PC-3 (cell line): ENCODE results near the gene DDX54. TPM values are rescaled to one million over a fixed set of nuclear protein-coding genes. Genes with fewer than 3 reads are reported as not detected.

Experiments
- ATAC-seq: fragments of 200-7000 bp; cut with Tn5 transposase; 2 replicates; pipeline ENCODE4 v1.9.1; 2020; ENCODE audit warnings: mild to moderate bottlenecking, moderate library complexity
- BruUV-seq: library from RNA; stranded (reverse); fragments of 400-500 nt; replicated peaks from 2 replicates; lab custom pipeline; 2021; lab: Mats Ljungman, UMichigan
- CTCF ChIA-PET: fragments of 300-600 bp; sonication (Branson Sonifier 250); formaldehyde crosslinking; loops from one replicate; lab custom pipeline; 2022; ENCODE audit warnings: antibody characterized with exemption; lab: Charles Lee
- POLR2A ChIA-PET: fragments of 300-600 bp; sonication (Branson Sonifier 250); formaldehyde crosslinking; loops from one replicate; lab custom pipeline; 2022; ENCODE audit warnings: antibody characterized with exemption; ENCODE audit not compliant: unreplicated experiment; lab: Charles Lee
- DNase-seq: peaks from one replicate; pipeline ENCODE4 v3.0.0-alpha.2; 2015
- H2AFZ ChIP-seq: fragments of 300-600 bp; sonication (generic); 2 replicates; pipeline ENCODE4 v1.6.0; 2016; ENCODE audit warnings: antibody characterized with exemption, low read length
- H3F3A ChIP-seq: fragments of 300-600 bp; sonication (generic); one replicate; pipeline ENCODE4 v1.6.0; 2017; ENCODE audit warnings: antibody characterized with exemption, low read length, control low read depth, mild to moderate bottlenecking; ENCODE audit not compliant: unreplicated experiment
- H3K27ac ChIP-seq: fragments of 300-600 bp; sonication (generic); 2 replicates; pipeline ENCODE4 v1.5.1; 2016; ENCODE audit warnings: mild to moderate bottlenecking, low read length
- H3K27me3 ChIP-seq: fragments of 300-600 bp; sonication (generic); 2 replicates; pipeline ENCODE4 v1.6.1; 2016; ENCODE audit warnings: low read length, mixed read lengths
- H3K36me3 ChIP-seq: fragments of 300-600 bp; sonication (generic); 2 replicates; pipeline ENCODE4 v1.6.1; 2016; ENCODE audit warnings: low read depth, mixed run types, low read length, mixed read lengths
- H3K4me1 ChIP-seq: fragments of 300-600 bp; sonication (generic); 2 replicates; pipeline ENCODE4 v1.5.1; 2016; ENCODE audit warnings: low read length; ENCODE audit not compliant: insufficient read depth
- H3K4me2 ChIP-seq: fragments of 300-600 bp; sonication (generic); 2 replicates; pipeline ENCODE4 v1.6.0; 2016; ENCODE audit warnings: low read length
- H3K4me3 ChIP-seq: fragments of 300-600 bp; sonication (generic); 2 replicates; pipeline ENCODE4 v1.5.1; 2016; ENCODE audit warnings: mild to moderate bottlenecking, low read length, mixed read lengths
- H3K79me2 ChIP-seq: fragments of 300-600 bp; sonication (generic); 2 replicates; pipeline ENCODE4 v1.6.1; 2017; ENCODE audit warnings: low read length, mixed read lengths
- H3K9ac ChIP-seq: fragments of 300-600 bp; sonication (generic); 2 replicates; pipeline ENCODE4 v1.6.0; 2016; ENCODE audit warnings: mild to moderate bottlenecking, low read length
- H3K9me2 ChIP-seq: fragments of 300-600 bp; sonication (generic); replicated peaks from 2 replicates; pipeline ENCODE4 v1.6.1; 2016; ENCODE audit warnings: mixed run types, low read length, mixed read lengths
- H3K9me3 ChIP-seq: fragments of 300-600 bp; sonication (generic); 2 replicates; pipeline ENCODE4 v1.6.1; 2016; ENCODE audit warnings: low read length, mixed read lengths
- H4K20me1 ChIP-seq: fragments of 300-600 bp; sonication (generic); 2 replicates; pipeline ENCODE4 v1.6.1; 2016; ENCODE audit warnings: low read length, mixed read lengths
- CTCF ChIP-seq: fragments of 300-600 bp; sonication (generic); conservative IDR thresholded peaks from 2 replicates; pipeline ENCODE4 v1.5.1; 2017; ENCODE audit warnings: antibody characterized with exemption, low read depth, mild to moderate bottlenecking, low read length
- EZH2 ChIP-seq: fragments of 300-600 bp; sonication (generic); IDR thresholded peaks from one replicate; pipeline ENCODE4 v1.6.1; 2017; ENCODE audit warnings: antibody characterized with exemption, mild to moderate bottlenecking, low read length; ENCODE audit not compliant: unreplicated experiment
- EZH2phosphoT487 ChIP-seq: fragments of 300-600 bp; sonication (generic); IDR thresholded peaks from 2 replicates; pipeline ENCODE4 v1.6.1; 2018; ENCODE audit warnings: mild to moderate bottlenecking, antibody characterized with exemption, low read length, borderline replicate concordance
- intact Hi-C: fragments of 100-400 bp; cut with micrococcal nuclease; formaldehyde crosslinking; loops from 2 replicates; pipeline ENCODE4 v1.9.0; 2023
- total RNA-seq: library from RNA; depleted of rRNA; stranded (reverse); fragments of >200 nt; gene quantifications from 2 replicates; pipeline ENCODE4 v1.2.3, GENCODE V29; 2014

DDX54 gene
- total RNA-seq, 1 experiment from 2014 or later = 158 TPM

DNA sequence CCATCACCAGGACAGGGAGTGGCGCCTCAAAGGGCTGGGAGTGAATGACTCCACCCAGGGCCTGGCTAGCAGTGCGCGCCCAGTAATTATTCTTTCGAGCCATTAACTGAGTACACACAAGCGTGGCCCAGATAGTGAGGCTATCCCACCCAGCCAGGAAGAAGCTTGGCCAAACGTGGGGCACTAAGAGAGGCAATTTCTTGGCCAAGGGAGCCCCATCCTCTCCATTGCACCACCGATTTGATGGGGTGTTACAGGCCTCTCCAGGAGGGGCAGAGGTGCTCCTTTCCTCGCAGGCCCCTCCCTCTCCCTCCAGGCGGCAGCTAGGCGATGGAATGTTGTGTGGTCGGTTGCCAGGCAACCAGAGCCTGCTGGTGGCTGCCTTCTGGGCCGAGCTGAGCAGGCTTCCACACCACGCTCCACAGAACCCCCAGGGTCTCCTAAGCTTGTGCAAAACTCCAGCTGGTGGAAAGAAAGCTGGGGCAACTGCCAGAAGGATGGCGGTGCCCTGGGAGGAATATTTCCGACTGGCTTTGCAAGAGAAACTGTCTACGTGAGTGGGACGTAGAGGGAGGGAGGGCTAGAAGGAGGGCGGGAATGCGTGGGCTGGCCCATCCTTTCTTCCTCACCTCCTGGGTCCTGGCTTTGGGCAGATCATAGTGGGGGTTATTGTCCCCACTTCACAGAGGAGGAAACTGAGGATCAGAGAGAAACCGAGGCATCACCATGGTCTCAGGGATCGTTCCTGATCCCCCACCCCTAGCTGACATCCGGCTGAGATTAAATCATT lies 35.7 kb downstream of the DDX54 start, which contains the start of gene CFAP73:
Gene CFAP73, plus strand, starts transcription at position 364 of the 790 bp plus-strand sequence. Its CDS starts 134 bp downstream, at position 498.
- POLR2A ChIA-PET = no interaction called here
- H3K9ac ChIP-seq = no peak within 1 kb of the TSS

GRCh38 chr12:113146999-113147398 lies 38.3 kb downstream of the DDX54 start:
- Histone ChIP-seq H3K9me2 (no peaks in the 10 kb centered on the region), H3K9ac (no peak overlapping the region), H4K20me1 (no peaks in the 10 kb centered on the region), H3K4me3 (no peak overlapping the region), H3K36me3 (no peaks in the 10 kb centered on the region), H3K27me3 (no peaks in the 10 kb centered on the region), H3K4me2 (no peak overlapping the region), H2AFZ (no peak overlapping the region), H3K27ac (no peak overlapping the region), H3K9me3 (no peaks in the 10 kb centered on the region), H3K79me2 (no peaks in the 10 kb centered on the region), H3K4me1 (no peaks in the 10 kb centered on the region), H3F3A (no peaks in the 10 kb centered on the region)
- intact Hi-C loops = no loop called here
- no peak for ATAC-seq
- no TSS peak for BruUV-seq
- CTCF ChIA-PET = no interaction called here
- POLR2A ChIA-PET = no interaction called here
- DNase-seq = no peak
- TF ChIP-seq CTCF (no peak), EZH2phosphoT487 (no peak), EZH2 (no peak)

More for the DNA sequence above, 35.7 kb downstream of the DDX54 start, which contains the start of gene CFAP73:
- no peak within 1 kb of the TSS for H2AFZ ChIP-seq
- H3K4me1 ChIP-seq = peaks cover 7% of the 10 kb centered on the region; the same call in 1 of the 2 replicates
- CTCF ChIA-PET = no interaction called here
- no peak for TF ChIP-seq EZH2
- no peak for TF ChIP-seq CTCF
- TF ChIP-seq EZH2phosphoT487 = no peak
- BruUV-seq = no TSS peak
- ATAC-seq (peak; percentile 21; the same call in 1 of the 2 replicates), DNase-seq (peak; percentile 56)
- H3K79me2 ChIP-seq = no peaks in the 10 kb centered on the region
- no peaks in the 10 kb centered on the region for H3K27me3 ChIP-seq
- intact Hi-C loops = loop anchor here (10.0 kb wide), 1 partner anchor 55 kb away; no protein-coding TSS in a partner anchor
- H3K27ac ChIP-seq = no peak within 1 kb of the TSS
- H3K4me3 ChIP-seq = no peak within 1 kb of the TSS
- no peaks in the 10 kb centered on the region for H3K9me2 ChIP-seq
- no peaks in the 10 kb centered on the region for H3K9me3 ChIP-seq
- no peaks in the 10 kb centered on the region for H3K36me3 ChIP-seq
- H3F3A ChIP-seq = no peaks in the 10 kb centered on the region
- no peak within 1 kb of the TSS for H3K4me2 ChIP-seq
- no peaks in the 10 kb centered on the region for H4K20me1 ChIP-seq
